Measurements from ENCODE around the gene TGFBR1.

DNA sequence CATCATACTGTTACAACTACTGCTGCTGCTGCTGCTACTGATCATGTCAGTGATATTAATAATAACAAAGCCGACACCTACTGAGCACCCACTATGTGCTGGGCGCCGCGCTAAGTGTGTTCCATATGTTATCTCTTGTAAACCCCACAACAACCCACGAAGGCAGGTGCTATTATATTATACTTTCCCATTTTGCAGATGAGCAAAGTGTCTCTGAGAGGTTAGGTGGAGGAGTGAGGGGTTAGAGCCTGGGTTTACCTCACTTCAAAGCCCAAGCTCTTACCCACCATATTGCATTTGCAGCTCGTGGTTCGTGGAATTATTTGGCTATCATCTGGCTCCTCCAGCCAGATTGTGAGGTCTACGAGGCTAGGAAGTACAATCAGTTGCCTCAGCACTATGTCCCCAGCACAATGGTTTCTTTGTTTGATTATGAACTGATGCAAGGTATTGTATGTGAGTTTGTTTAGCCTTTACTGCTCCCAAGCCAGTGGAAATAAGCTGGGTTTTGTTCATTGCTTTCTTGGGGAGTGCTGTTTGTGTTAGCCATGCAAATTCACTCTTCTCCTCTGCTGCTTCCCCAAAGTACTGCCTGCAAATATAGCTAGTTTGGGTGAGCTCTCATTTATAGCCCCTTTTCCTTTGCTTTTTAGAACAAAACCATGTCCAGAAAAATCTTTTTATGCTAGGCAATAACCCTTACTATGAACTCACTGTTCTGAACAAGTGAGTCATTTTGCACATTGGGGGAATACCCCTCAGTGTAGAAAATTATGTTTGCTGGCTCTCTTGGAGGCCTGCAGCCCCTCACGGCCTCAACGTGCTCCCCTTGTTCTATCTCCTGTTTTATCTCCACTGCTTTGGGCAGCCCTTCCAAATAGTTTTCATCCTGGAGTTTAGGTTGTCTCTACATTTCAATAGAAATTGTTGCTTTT lies 68.9 kb downstream of the TGFBR1 start:
- TF ChIP-seq, protein P1, sequence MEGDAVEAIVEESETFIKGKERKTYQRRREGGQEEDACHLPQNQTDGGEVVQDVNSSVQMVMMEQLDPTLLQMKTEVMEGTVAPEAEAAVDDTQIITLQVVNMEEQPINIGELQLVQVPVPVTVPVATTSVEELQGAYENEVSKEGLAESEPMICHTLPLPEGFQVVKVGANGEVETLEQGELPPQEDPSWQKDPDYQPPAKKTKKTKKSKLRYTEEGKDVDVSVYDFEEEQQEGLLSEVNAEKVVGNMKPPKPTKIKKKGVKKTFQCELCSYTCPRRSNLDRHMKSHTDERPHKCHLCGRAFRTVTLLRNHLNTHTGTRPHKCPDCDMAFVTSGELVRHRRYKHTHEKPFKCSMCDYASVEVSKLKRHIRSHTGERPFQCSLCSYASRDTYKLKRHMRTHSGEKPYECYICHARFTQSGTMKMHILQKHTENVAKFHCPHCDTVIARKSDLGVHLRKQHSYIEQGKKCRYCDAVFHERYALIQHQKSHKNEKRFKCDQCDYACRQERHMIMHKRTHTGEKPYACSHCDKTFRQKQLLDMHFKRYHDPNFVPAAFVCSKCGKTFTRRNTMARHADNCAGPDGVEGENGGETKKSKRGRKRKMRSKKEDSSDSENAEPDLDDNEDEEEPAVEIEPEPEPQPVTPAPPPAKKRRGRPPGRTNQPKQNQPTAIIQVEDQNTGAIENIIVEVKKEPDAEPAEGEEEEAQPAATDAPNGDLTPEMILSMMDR (IDR thresholded peaks at IDR 0.05) = no peak
- no peak for TF ChIP-seq POLR2A (IDR thresholded peaks at IDR 0.05)
